NK-92 (cell line): ENCODE data around the gene NRXN3.

Experiments
- DNase-seq: peaks from one replicate; lab custom pipeline; 2025; ENCODE audit not compliant: unreplicated experiment; lab: John Stamatoyannopoulos, UW

NRXN3 gene

DNA sequence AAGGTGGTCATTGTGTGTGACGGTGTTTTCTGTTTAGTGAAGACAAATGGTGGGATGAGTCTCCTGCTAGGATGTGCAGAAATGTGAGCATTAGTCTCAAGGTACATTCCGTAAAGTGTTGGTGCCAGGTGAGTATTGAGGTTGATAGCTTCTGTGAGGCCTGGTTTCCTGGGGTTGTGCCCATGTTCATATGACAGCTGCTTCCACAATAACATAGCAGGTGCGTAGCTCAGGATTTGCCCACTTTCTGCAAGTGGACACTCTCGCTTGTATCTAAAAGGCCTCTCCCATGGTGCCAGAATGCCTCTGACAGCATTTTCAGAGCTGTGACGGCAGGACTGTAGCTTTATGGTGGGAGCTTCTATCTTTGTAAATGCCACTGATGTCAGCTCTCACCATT lies 1209.1 kb downstream of the NRXN3 start:
- DNase-seq, result no peak

GRCh38 chr14:79383031-79383430 lies 1212.9 kb downstream of the NRXN3 start:
- DNase-seq, result no peak

GRCh38 chr14:79383475-79383874 lies 1213.3 kb downstream of the NRXN3 start:
- DNase-seq, result no peak

GRCh38 chr14:79395061-79395460 lies 1224.9 kb downstream of the NRXN3 start:
- DNase-seq, result no peak

GRCh38 chr14:79404874-79405511 lies 1234.8 kb downstream of the NRXN3 start:
- no peak for DNase-seq

DNA sequence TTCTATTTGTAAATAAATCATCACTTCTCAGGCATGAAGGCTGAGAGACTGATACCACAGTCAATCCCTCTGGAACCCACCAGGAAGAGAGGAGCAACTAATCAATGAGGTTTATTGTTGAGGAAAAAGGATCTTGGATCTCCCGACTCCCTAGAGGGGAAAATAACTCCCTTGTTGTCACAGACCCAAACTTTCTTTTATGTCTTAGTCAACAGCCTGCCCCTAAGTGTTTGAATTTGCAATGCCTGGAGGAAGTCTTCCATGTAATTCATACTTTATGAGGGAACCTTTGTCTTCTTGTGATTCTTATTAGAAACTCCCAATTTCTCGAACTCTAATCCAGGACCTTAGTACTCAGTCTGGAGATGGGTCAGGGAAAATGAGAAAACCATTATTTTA lies 1235.3 kb downstream of the NRXN3 start:
- no peak for DNase-seq

GRCh38 chr14:79407572-79407971 lies 1237.4 kb downstream of the NRXN3 start:
- no peak for DNase-seq

DNA sequence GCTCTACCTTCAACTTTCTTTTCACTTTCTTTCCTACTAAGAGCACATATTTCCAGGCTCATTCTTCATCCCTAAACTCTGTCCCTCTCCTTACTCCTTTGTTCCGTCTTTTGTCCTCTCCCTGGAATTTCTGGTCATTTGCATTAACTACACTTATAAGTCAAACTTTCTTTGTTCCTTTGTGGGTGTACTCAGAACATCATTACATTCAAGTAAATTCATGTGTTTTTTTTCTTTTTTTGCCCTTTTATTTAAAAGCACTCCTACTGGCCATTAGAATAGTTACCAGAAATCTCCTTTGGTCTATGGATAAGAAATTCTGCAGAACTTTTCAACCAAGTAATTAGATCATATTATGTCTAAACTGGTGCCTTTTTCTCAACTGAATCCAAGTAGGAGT lies 1238.5 kb downstream of the NRXN3 start:
- no peak for DNase-seq

- no peak for DNase-seq
Measured at GRCh38 chr14:79411403-79412174, 1241.4 kb downstream of the NRXN3 start.

GRCh38 chr14:79412822-79413221 lies 1242.6 kb downstream of the NRXN3 start:
- DNase-seq, result no peak

DNA sequence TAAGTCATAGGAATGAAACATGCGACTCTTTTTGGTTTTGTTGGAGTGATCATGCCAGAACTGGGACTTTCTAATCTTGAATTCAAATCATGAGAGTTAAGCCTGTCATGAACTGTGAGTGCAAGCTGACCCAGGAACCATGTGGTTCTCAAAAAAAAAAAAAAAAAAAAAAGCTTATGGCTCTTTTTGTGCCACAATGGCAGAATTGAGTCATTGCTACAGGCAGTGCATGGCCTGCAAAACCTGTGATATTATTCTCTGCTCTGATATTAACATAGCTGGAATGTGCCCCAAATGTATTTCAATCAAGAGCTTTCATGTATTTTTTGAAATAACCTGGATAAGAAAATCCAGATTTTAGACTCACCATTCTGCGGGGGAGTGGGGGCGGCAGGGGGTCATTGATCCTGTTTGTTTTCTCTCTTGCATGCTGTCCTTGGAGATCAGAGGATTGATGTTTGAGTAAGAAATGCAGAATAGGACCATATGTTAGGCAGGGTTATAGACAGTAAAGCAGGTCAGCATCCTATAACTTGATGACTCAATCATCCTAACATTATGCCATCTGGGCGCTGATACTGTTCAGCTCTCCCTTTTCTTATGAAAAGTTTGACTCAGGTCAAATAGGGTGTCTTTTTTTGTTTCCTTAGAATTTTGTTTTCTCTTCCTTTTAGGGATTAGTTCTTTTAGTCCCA lies 1243.7 kb downstream of the NRXN3 start:
- DNase-seq, result no peak

DNA sequence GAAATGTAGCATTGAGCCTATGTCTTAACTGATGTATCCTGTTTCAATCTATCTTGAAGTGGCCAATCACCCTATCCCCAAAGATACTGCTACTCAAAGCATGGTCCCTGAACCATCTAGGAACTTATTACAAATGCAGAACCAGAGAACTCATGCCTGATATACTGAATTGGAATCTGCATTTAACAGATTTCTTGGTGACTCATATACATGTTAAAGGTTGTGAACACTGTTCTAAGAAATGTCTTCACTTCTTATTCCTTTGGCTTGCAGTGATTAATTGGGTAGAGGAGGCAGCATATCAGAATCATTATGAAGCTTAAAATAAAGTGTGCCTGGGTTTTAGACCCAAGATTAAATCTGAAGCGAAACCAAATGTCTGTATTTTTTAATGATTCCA lies 1245.6 kb downstream of the NRXN3 start:
- no peak for DNase-seq

GRCh38 chr14:79417961-79418360 lies 1247.8 kb downstream of the NRXN3 start:
- DNase-seq, result no peak

- DNase-seq, result no peak
Measured at GRCh38 chr14:79418649-79419415, 1248.7 kb downstream of the NRXN3 start.

GRCh38 chr14:79419571-79420327 lies 1249.6 kb downstream of the NRXN3 start:
- DNase-seq, result no peak

DNA sequence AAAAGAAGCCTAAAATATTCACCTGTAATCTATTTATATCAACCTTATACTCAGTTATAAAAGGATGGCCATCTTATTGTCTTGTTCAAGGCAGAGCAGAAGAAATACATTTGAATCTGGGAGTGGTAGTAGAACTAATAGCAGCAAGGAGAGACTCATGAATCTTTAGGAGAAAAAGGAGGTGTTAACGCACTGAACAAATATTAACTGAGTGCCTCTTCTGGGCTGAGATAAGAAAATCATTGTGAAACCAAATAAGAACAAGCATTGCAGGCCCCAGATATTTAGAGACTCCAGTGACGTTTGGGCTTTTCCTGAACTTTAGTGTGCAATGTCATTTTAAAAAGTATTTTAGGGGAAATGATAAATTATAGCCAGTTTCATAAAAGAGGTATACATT lies 1250.6 kb downstream of the NRXN3 start:
- no peak for DNase-seq

- DNase-seq, result no peak
Measured at GRCh38 chr14:79421811-79422210, 1251.6 kb downstream of the NRXN3 start.

DNA sequence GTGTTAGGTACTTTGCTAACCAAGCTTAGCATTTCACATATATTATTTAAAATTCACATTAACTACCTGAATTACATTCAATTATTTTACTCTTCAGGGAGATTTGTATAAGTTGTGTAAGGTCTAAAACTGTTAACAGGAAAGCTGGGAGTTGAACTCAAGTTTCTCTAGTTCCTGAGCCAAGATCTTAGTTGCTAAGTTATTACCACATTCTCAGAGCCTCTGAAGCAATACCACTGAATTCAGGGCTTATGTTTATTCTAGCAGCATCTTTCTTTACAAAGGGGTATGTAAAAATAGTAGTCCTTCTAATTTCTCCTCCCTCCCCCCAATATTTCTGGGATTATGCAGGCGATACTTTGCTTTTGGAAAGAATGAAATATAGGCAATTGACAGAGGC lies 1254.3 kb downstream of the NRXN3 start:
- no peak for DNase-seq

DNA sequence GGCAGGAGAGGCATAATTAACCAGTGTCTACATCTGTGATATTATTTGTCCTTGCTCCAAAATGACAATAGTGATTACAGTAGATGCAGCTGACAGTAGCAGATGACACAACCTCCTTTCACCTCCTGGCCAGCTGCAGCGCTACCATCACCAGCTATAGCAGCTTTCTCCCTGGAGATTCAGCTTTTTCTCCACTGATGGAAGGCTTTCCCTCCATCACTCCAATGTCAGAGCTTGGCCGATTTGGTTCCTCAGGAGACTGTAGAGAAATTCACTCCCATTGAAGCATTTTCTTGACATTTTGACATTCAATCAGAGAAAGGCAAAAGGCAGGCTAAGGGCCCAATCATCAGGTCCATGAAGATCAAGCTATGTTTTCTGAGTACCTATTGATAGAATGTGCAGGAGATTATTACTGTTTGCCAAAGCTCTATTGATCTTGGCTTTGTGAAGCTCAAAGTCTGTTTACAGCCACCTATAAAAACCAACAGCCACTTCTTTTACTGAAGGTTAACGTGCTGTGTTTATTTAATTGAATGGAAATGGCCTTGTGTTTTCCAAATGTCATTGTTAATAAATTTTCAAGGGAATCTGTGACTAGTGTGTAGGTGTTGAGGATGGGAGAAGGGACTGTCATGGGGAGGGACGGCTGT lies 1256.1 kb downstream of the NRXN3 start:
- DNase-seq, result no peak

GRCh38 chr14:79432640-79433039 lies 1262.5 kb downstream of the NRXN3 start:
- no peak for DNase-seq
